SK-N-SH treated with all-trans-retinoic acid at 6 μM for 48 hours (cell line): ENCODE results near the gene THAP8.

Experiments used
- ATAC-seq: fragments of 200-7000 bp; cut with Tn5 transposase; 3 replicates; pipeline ENCODE4 v1.9.1; 2020; ENCODE audit warnings: mild to moderate bottlenecking, moderate library complexity
- ARNTL ChIP-seq: fragments of 450-650 bp; formaldehyde crosslinking; IDR thresholded peaks from 2 replicates; pipeline ENCODE4 v1.5.0; 2020; ENCODE audit warnings: low read depth, mild to moderate bottlenecking, moderate library complexity, borderline replicate concordance
- BACH2 ChIP-seq: fragments of 250-450 bp; sonication (Bioruptor Pico); IDR thresholded peaks from 2 replicates; pipeline ENCODE4 v1.9.0; 2021; ENCODE audit warnings: mild to moderate bottlenecking, borderline replicate concordance
- CSRNP3 ChIP-seq: fragments of 250-450 bp; sonication (Bioruptor Pico); IDR thresholded peaks from 2 replicates; pipeline ENCODE4 v1.5.1; 2021; ENCODE audit warnings: mild to moderate bottlenecking, moderate library complexity
- ESRRG ChIP-seq: fragments of 250-450 bp; sonication (Bioruptor Pico); IDR thresholded peaks from 2 replicates; pipeline ENCODE4 v1.6.1; 2021; ENCODE audit warnings: mild to moderate bottlenecking
- GLIS3 ChIP-seq: fragments of 250-450 bp; sonication (Bioruptor Pico); IDR thresholded peaks from 2 replicates; pipeline ENCODE4 v1.5.0; 2020; ENCODE audit warnings: mild to moderate bottlenecking, moderate library complexity
- ISL1 ChIP-seq: fragments of 250-450 bp; sonication (Bioruptor Pico); IDR thresholded peaks from 2 replicates; pipeline ENCODE4 v2.1.2; 2022; ENCODE audit warnings: mild to moderate bottlenecking, moderate library complexity
- OSR1 ChIP-seq: fragments of 250-450 bp; sonication (Bioruptor Pico); IDR thresholded peaks from 2 replicates; pipeline ENCODE4 v1.8.0; 2022; ENCODE audit warnings: moderate library complexity, mild to moderate bottlenecking, inconsistent platforms
- PATZ1 ChIP-seq: fragments of 250-450 bp; sonication (Bioruptor Pico); IDR thresholded peaks from 2 replicates; pipeline ENCODE4 v1.8.0; 2020; ENCODE audit warnings: mild to moderate bottlenecking, moderate library complexity, borderline replicate concordance
- POU6F1 ChIP-seq: fragments of 250-450 bp; sonication (Bioruptor Pico); IDR thresholded peaks from 2 replicates; pipeline ENCODE4 v1.8.0; 2021; ENCODE audit warnings: low read depth, mild to moderate bottlenecking, moderate library complexity, borderline replicate concordance
- PPARA ChIP-seq: fragments of 250-450 bp; sonication (Bioruptor Pico); IDR thresholded peaks from 2 replicates; pipeline ENCODE4 v1.5.0; 2020; ENCODE audit warnings: mild to moderate bottlenecking, borderline replicate concordance
- RARB ChIP-seq: fragments of 250-450 bp; sonication (Bioruptor Pico); IDR thresholded peaks from 2 replicates; pipeline ENCODE4 v1.8.0; 2021; ENCODE audit warnings: mild to moderate bottlenecking, moderate library complexity
- SNAI2 ChIP-seq: fragments of 250-450 bp; sonication (Bioruptor Pico); IDR thresholded peaks from 2 replicates; pipeline ENCODE4 v1.5.0; 2020; ENCODE audit warnings: mild to moderate bottlenecking, moderate library complexity
- TCF4 ChIP-seq: fragments of 250-450 bp; sonication (Bioruptor Pico); IDR thresholded peaks from 2 replicates; pipeline ENCODE4 v1.8.0; 2021; ENCODE audit warnings: mild to moderate bottlenecking, moderate library complexity, borderline replicate concordance
- TOX ChIP-seq: fragments of 250-450 bp; sonication (Bioruptor Pico); IDR thresholded peaks from 2 replicates; pipeline ENCODE4 v1.8.0; 2021; ENCODE audit warnings: mild to moderate bottlenecking, moderate library complexity, borderline replicate concordance
- TSHZ2 ChIP-seq: fragments of 250-450 bp; sonication (Bioruptor Pico); IDR thresholded peaks from 2 replicates; pipeline ENCODE4 v1.5.0; 2020; ENCODE audit warnings: mild to moderate bottlenecking, moderate library complexity
- ZFP30 ChIP-seq: fragments of 450-650 bp; formaldehyde crosslinking; IDR thresholded peaks from 2 replicates; pipeline ENCODE4 v1.5.0; 2022; ENCODE audit warnings: mild to moderate bottlenecking, moderate library complexity
- ZNF565 ChIP-seq: fragments of 450-650 bp; formaldehyde crosslinking; conservative IDR thresholded peaks from 2 replicates; pipeline ENCODE4 v1.5.0; 2020; ENCODE audit warnings: low read depth, mild to moderate bottlenecking, moderate library complexity
- ZNF70 ChIP-seq: fragments of 450-650 bp; formaldehyde crosslinking; IDR thresholded peaks from 2 replicates; pipeline ENCODE4 v1.5.0; 2020; ENCODE audit warnings: mild to moderate bottlenecking, moderate library complexity
- ZNF8 ChIP-seq: fragments of 450-650 bp; formaldehyde crosslinking; IDR thresholded peaks from 2 replicates; pipeline ENCODE4 v1.5.0; 2020; ENCODE audit warnings: mild to moderate bottlenecking, moderate library complexity

Gene THAP8

GRCh38 chr19:36081385-36081784 lies 27.3 kb upstream of the THAP8 start:
- ATAC-seq: no peak
- TF ChIP-seq ZNF565 (CRISPR knock-in tag) (no peak), CSRNP3 (CRISPR knock-in tag) (no peak), PPARA (CRISPR knock-in tag) (no peak), ZFP30 (CRISPR knock-in tag) (no peak), POU6F1 (CRISPR knock-in tag) (no peak), TSHZ2 (CRISPR knock-in tag) (no peak), BACH2 (CRISPR knock-in tag) (no peak), TCF4 (CRISPR knock-in tag) (no peak)

- ATAC-seq: no peak
These were observed 25.4 kb upstream of the THAP8 start for GRCh38 chr19:36079389-36079945.

GRCh38 chr19:36073121-36073876 lies 19.2 kb upstream of the THAP8 start:
- no peak for ATAC-seq
- TF ChIP-seq TOX (CRISPR knock-in tag) (no peak), ZNF8 (CRISPR knock-in tag) (no peak), ZFP30 (CRISPR knock-in tag) (no peak), ISL1 (CRISPR knock-in tag) (no peak), OSR1 (CRISPR knock-in tag) (no peak), PPARA (CRISPR knock-in tag) (no peak), BACH2 (CRISPR knock-in tag) (no peak), POU6F1 (CRISPR knock-in tag) (no peak), ARNTL (CRISPR knock-in tag) (no peak), CSRNP3 (CRISPR knock-in tag) (no peak), RARB (CRISPR knock-in tag) (no peak), SNAI2 (CRISPR knock-in tag) (no peak), ZNF565 (CRISPR knock-in tag) (no peak), TCF4 (CRISPR knock-in tag) (no peak), ESRRG (CRISPR knock-in tag) (no peak)

More at GRCh38 chr19:36079389-36079945, 25.4 kb upstream of the THAP8 start:
- TF ChIP-seq PATZ1 (CRISPR knock-in tag) (no peak), GLIS3 (CRISPR knock-in tag) (no peak), ARNTL (CRISPR knock-in tag) (no peak), ZNF70 (CRISPR knock-in tag) (no peak), SNAI2 (CRISPR knock-in tag) (no peak), CSRNP3 (CRISPR knock-in tag) (no peak), ZFP30 (CRISPR knock-in tag) (no peak), OSR1 (CRISPR knock-in tag) (no peak)
